Measurements from ENCODE around the gene FGG.

DNA sequence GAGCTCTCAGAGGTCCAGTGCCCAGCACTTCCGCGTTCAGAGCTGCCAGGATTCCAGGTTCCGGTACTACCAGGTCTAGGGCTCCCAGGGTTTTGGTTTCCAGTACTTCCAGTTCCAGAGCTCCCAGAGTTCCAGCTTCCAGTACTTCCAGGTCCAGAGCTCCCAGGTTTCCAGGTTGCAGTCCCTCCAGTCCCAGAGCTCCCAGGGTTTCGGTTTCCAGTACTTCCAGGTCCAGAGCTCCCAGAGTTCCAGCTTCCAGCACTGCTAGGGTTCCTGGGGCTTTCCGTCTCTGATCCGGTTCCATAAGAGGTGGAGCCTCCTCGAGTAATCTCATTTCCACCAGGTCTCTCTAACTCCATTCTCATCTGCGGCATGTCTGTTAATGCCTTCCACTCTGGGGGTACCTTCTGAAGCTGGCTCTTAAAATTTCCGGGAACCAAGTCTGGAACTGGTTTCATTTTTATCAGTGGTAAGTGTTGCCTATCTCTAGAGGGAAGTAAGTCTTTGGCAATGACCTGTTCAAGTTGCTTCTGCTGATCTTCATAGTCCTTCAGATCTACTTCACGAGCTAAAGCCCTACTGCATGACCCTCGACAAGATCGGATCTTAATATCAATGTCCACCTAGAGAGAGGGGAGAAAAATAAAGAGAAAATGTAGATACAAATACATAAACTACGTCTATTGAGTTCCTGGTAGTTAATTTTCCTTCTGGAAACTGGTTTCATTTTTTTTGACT, 26.0 kb downstream of the FGG start:
- no peak for TF ChIP-seq CTCF (IDR thresholded peaks at IDR 0.05)
- TF ChIP-seq POLR2A (IDR thresholded peaks at IDR 0.05) = no peak

Measured in testis (tissue), 2 donors.